Measurements from ENCODE around the gene WWC2. TPM values are rescaled to one million over a fixed set of nuclear protein-coding genes. Genes with fewer than 3 reads are reported as not detected.

WWC2 gene
- total and polyA plus RNA-seq, 2 donors (not counting 3 experiments of a cell fraction or from before 2014, with no cell fraction given) = 12.9 to 52.2 TPM

DNA sequence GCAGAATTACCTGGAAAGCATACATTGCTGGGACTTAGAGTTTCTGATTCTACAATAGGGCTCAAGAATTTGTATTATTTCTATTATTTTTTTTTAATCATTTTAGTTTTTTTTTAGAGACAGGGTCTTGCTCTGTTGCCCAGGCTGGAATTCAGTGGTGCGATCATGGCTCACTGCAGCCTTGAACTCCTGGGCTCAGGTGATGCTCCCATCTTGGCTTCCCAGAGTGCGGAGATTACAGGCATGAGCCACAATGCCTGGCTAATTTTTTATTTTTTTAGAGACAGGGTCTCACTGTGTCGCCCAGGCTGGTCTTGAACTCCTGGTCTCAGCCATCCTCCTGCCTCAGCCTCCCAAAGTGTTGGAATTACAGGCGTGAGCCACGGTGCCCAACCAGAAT, 92.6 kb downstream of the WWC2 start:
- POLR2A ChIA-PET = no interaction called here

More for the DNA sequence above, 92.6 kb downstream of the WWC2 start:
- H2AFZ ChIP-seq (ENCODE audit: low read depth, low read length) = no peak overlapping the region
- H3K27me3 ChIP-seq (ENCODE audit: control insufficient read depth in 2 of 2, insufficient read depth in 2 of 2, low read length in 2 of 2) = no peaks in the 10 kb centered on the region
- no peaks in the 10 kb centered on the region for H3K36me3 ChIP-seq (ENCODE audit: control insufficient read depth in 2 of 2, extremely low read depth in 1 of 2, insufficient read depth in 2 of 2, low read length in 2 of 2)
- dilution Hi-C loops (cut with MboI; ENCODE audit: extremely low pct_ligation_motif_present, low sequenced_read_pairs) = no loop called here
- H3K4me3 ChIP-seq (replicated peaks in 1 of 3; ENCODE audit: insufficient read depth in 1 of 3, low read depth in 1 of 3, low read length in 3 of 3) = no peak overlapping the region
- TF ChIP-seq JUN (IDR thresholded peaks at IDR 0.05; ENCODE audit: borderline replicate concordance, insufficient read depth, insufficient read length, low read depth) (no peak), EZH2 (IDR thresholded peaks at IDR 0.05; ENCODE audit: borderline replicate concordance, low read depth, low read length, severe bottlenecking) (no peak), POLR2A (IDR thresholded peaks at IDR 0.05; ENCODE audit: low read depth, low read length) (no peak), POLR2AphosphoS5 (IDR thresholded peaks at IDR 0.05; ENCODE audit: insufficient read depth, low read depth, low read length) (no peak), MYC (IDR thresholded peaks at IDR 0.05; ENCODE audit: low read depth, low read length) (no peak), FOS (IDR thresholded peaks at IDR 0.05; ENCODE audit: borderline replicate concordance, insufficient read depth, low read length) (no peak), GATA2 (IDR thresholded peaks at IDR 0.05; ENCODE audit: insufficient read depth, insufficient read length, low read depth, low read length) (no peak)
- TF ChIP-seq, protein P1, sequence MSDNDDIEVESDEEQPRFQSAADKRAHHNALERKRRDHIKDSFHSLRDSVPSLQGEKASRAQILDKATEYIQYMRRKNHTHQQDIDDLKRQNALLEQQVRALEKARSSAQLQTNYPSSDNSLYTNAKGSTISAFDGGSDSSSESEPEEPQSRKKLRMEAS (IDR thresholded peaks at IDR 0.05; ENCODE audit: insufficient read depth, insufficient read length) = no peak
- TF ChIP-seq, protein P2, sequence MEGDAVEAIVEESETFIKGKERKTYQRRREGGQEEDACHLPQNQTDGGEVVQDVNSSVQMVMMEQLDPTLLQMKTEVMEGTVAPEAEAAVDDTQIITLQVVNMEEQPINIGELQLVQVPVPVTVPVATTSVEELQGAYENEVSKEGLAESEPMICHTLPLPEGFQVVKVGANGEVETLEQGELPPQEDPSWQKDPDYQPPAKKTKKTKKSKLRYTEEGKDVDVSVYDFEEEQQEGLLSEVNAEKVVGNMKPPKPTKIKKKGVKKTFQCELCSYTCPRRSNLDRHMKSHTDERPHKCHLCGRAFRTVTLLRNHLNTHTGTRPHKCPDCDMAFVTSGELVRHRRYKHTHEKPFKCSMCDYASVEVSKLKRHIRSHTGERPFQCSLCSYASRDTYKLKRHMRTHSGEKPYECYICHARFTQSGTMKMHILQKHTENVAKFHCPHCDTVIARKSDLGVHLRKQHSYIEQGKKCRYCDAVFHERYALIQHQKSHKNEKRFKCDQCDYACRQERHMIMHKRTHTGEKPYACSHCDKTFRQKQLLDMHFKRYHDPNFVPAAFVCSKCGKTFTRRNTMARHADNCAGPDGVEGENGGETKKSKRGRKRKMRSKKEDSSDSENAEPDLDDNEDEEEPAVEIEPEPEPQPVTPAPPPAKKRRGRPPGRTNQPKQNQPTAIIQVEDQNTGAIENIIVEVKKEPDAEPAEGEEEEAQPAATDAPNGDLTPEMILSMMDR (IDR thresholded peaks at IDR 0.05; ENCODE audit: extremely low read depth in 1 of 2, insufficient read depth in 1 of 2, low read depth in 1 of 2, low read length in 2 of 2) = no peak
- CTCF ChIA-PET = no interaction called here
- H3K9me3 ChIP-seq (replicated peaks; ENCODE audit: control insufficient read depth, insufficient read depth, low read length) = no peaks in the 10 kb centered on the region
- H3K4me2 ChIP-seq (ENCODE audit: insufficient read depth, low read length) = no peak overlapping the region
- peaks cover 12% of the 10 kb centered on the region for H3K79me2 ChIP-seq (ENCODE audit: control insufficient read depth, insufficient read depth, low read length)
- BruUV-seq (replicated peaks) = no TSS peak
- no peaks in the 10 kb centered on the region for H3K9me1 ChIP-seq (replicated peaks; ENCODE audit: control insufficient read depth, extremely low read depth, insufficient read depth, low read length)
- intact Hi-C loops (cut with micrococcal nuclease) = no loop called here
- H3K4me1 ChIP-seq (ENCODE audit: control insufficient read depth, extremely low read depth, insufficient read depth, low read length) = no peaks in the 10 kb centered on the region
- peaks cover 3% of the 10 kb centered on the region for H4K20me1 ChIP-seq (replicated peaks; ENCODE audit: control insufficient read depth, extremely low read depth, insufficient read depth, low read length)
- no peak overlapping the region for H3K9ac ChIP-seq (replicated peaks; ENCODE audit: extremely low read depth, insufficient read depth, low read length)
- no peak overlapping the region for H3K27ac ChIP-seq (ENCODE audit: insufficient read depth, low read depth, low read length)
- DNase-seq (ENCODE audit: low read depth, low spot score) = no peak
- no peak for FAIRE-seq

Data from endothelial cell of umbilical vein (primary cell).